ENCODE results near the gene CCDC91.
"Not testable (repeated sequence)": the region's sequence is repeated elsewhere in the genome, so short reads cannot be mapped to it uniquely, and the experiment has no call there.

Gene CCDC91

DNA sequence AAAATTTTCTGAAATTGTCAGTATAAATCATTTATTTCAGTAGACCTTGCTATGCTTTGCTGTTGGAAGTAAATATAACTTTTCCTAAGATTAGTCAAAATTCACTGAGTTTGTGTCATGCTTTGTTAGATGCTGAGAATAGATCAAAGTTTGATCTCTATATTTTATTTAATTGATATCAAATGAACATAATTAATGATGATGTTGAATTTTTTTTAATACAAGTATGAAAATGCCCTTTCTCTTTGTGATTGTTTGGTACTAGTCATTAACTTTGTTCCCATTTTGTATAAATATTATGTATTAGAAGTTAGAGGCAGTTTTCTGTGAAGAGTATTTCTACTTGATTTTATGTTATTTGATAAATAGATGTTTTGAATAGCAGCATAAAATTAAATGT is 45.7 kb downstream of the CCDC91 start:
- DNase-seq: no peak

DNA sequence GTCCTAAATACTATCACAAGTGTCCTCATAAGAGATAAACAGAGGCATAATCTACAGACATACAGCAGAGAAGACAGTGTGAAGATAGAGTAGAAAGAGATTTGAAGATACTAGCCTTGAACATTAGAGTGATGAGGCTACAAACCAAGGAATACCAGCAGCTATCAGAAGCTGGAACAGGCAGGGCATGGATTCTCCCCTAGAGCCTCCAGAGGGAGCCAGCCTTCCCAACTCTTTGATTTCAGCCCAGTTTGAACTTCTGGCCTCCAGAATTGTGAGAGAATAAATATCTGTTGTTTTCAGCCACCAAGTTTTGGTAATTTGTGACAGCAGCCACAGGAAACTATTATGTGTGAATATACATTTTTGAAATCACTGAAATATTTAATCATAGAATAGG is 47.2 kb downstream of the CCDC91 start:
- DNase-seq: no peak

DNA sequence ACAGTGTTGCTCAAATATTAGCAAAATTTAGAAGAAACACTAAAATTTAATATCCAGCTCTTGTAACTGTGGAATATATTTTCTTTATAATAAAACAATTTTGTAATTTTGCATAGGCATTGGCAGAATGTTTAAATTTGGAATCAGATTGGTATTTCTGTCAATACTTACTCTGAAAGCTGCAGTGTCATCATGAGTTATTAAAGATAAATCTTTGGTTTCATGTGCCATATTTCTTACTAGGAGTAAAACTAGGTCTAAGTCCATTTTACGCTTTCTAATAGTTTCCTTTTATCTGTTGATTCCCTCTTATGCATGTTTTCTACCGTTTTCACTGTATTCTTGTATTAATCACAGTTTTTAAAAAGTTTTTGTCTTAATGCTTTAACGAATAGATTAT is 49.7 kb downstream of the CCDC91 start:
- DNase-seq: no peak

DNA sequence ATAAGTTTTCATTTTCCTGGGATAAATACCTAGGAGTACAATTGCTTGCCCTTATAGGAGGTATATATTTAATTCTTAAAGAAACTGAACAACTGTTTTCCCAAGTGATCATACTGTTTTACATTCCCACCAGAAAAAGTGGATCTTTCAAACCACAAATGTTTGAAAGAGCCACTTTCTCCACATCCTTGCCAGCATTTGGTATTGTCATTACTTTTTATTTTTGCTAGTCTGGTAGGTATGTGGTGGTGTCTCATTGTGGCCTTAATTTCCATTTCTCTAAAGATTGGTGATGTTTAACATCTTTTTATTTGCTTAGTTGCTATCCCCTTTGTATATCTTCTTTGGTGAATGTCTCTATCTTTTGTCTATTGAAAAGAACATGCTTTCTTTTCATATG is 50.6 kb downstream of the CCDC91 start:
- DNase-seq: no peak

DNA sequence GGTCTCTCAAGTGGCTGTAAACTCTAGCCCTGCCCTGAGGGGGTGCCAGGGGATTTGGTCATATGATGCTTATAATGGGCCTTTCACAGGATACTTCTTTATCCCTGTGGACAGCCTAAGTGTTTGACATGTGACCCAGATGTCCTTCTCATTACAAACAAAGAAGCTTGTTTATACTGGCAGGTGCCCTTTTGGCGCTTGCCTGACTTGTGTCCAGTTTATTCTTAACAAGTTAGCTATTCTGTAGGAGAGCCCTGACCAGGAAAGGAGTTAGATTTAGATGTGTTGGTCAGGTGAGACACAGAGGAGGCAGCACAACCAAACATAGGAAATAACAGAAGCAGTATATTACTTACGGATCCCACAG is 51.9 kb downstream of the CCDC91 start:
- no peak for DNase-seq

DNA sequence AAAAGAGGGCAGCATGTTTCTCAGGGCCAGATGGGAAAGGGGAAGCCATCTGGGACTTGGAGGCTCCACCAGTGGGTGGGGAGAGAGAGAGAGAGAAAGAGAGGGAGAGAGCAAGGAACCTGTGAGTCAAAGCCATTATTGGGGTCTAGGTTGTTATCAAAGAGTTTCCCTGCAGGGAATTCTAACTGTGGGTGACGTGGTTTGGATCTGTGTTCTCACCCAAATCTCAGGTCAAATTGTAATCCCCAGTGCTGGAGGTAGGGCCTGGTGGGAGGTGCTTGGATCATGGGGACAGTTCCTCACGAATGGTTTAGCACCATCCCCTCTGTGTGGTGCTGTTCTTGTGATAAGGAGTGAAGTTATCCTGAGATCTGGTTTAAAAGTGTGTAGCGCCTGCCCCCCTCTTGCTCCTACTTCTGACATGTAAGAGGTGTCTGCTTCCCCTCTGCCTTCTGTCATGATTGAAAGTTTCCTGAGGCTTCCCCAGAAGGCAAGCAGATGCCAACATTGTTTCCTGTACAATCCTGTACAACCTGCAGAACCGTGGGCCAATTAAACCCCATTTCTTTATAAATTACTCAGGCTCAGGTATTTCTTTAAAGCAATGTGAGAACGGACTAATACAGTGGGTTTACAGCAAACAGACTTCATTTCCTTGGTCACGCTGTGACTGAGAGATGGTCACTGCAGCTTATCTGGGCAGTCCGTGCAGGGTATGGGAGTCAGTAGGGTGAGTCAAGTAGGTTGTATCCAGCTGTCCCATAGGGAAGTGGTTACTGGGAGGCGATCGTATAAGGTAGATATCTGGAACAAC is 52.4 kb downstream of the CCDC91 start:
- no peak for DNase-seq

DNA sequence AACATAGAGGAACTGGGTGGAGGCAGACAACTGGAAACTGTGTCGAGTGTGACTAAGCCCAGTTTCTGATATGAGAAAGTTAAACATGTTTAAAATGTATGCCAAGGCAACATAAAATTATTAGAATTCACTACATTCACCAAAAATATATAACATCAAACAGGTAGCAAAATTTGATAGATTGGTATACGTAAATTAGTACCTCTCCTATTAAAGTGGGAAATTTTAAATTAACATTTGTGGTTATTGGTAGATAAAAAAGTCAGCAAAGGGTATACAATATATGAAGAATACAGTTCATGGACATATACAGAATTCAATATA is 53.0 kb downstream of the CCDC91 start:
- no peak for DNase-seq

DNA sequence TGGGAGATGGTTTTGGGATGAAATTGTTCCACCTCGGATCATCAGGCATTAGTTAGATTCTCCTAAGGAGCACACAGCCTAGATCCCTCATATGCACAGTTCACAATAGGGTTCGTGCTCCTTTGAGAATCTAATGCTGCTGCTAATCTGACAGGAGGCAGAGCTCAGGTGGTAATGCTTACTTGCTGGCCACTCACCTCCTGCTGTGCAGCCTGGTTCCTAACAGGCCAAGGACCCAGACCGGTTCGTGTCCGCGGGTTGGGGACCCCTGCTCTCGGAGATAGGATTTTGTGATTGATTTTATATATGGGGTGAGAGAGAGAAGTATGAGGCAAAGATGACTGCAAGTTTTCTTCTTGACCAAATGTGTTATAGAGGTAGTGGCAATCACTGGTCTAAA is 57.5 kb downstream of the CCDC91 start:
- no peak for DNase-seq

DNA sequence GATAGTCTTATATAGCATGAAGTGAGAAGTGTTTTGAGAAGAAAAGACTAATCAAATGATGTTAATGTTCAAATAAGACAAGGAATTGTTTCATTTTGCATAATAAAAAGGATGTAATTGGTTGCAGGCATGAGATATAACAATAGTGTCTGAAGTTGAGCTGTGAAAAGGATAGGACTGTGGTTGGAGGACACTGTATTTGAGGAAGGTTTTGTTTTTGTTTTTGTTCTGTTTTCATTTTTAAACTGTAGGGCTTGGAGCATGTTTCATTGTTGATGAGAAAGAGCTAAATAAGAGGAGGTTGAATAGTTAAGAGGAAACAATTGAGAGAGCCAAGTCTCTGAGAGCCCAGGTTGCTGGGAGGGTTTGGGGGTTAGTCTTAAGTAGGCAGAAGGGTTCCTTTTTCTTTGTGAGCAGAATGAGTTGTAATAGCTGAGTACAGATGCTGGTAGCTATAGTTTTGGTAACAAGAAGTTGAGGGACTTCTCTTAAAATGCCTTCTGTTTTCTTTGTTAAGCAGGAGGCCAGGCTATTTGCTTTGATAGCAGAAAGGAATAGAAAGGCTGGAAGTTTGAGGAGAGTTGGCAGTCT is 58.4 kb downstream of the CCDC91 start:
- no peak for DNase-seq

DNA sequence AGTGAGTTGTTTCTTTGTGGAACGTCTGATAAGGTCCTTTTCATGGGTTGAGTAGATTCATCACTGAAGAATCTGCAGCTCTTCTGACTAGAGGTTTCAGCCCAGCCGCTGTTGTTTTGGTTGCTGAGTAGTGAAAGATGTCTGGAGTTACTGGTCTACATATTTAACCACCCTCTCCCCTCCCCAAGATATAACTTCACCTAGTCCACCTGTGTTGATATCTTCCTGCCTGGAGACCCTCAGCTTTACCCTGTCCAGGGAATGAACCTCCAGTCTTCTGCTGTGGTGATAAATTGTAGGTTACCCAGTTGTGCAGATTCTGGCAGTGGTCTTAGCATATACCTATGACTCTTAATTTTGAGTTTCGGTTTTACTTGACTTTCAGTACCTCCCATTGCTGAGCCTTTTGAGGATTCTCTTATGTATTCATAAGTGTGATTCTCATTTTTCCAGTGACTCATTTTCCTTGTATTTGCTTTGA is 62.9 kb downstream of the CCDC91 start:
- no peak for DNase-seq

DNA sequence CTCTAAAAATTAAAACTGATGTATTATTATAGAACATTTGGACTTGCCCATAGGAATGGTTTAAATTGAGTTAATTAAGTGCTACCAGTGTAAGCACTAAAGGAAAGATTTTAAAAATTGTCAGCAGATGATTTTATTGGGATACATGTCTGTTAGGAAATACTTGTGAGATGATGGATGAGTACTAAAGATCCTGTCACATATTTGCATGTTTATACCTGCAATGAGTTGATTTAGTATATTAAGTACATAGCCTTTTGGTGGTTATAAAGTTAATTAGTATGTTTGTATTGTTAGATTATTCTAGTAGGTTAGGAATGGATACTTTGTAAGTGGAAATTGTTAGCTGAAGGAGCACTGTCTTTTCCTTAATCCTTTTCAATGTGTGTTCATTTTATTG is 67.2 kb downstream of the CCDC91 start:
- no peak for DNase-seq

DNA sequence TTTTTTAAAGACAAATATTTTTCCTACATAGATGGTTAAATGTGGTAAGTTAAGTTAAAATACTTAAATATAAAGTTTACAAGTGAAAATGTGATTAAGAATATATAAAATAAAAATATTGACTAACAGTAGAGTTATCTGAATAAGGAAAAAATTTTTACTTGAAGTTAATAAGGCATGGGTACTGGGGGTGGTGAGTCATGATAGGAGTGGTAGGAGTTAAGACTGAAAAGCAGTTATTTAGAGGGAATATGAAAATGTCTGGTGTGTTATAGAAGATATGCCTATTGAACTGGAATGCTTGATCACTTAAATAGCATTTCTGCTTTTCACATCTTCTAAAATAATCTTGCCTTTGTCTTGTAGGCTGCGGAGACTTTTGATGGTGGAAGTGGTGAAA is 68.7 kb downstream of the CCDC91 start:
- no peak for DNase-seq

DNA sequence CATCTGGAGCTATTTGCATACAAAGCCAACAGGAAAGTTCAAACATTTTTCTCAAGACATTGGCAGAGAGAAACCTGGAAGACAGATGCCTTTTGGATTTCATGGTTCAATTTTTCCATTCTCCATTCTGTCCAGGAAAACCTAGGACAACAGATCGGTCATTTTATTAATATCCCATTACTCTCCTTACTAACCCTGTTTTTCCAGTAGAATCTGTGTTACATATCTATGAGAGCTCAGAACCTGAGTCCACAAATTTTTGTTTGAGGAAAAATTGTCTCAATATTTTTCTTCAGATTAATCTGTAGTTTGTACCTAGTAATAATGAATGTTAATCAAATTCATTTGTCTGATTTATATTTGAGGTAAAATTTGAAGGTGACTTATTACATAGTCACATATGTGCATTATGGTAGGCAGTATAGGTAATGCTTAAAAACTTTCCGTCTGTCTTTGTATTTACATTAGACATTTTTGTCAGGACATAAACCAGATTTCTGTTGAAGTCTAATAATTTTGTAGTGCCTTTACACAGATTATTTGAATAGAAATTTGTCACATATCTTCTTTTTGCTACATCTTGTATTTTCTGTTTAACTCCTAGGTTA is 75.3 kb downstream of the CCDC91 start:
- DNase-seq: no peak

DNA sequence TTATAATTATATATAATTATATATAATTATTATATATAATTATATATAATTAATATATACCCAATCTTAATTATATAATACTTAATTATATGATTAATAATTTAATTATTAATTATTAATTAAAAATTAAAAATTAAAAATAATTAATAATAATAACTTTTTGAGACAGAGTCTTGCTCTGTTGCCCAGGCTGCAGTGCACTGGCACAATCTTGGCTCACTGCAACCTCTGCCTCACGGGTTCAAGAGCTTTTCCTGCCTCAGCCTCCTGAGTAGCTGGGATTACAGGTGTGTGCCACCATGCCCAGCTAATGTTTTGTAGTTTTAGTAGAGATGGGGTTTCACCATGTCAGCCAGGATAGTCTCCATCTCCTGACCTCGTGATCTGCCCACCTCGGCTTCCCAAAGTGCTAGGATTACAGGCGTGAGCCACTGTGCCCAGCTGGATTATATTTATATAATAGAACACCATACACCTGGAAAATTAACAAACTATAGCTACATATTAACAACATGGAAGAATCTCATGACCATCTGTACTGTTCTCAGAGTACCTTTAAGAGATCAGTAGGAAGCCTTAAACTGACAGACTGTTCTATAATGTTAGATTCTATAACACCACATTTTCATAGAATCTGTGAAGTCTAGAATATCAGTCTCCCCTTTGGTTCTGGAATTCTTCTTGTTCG is 77.8 kb downstream of the CCDC91 start:
- not testable (repeated sequence) for DNase-seq

DNA sequence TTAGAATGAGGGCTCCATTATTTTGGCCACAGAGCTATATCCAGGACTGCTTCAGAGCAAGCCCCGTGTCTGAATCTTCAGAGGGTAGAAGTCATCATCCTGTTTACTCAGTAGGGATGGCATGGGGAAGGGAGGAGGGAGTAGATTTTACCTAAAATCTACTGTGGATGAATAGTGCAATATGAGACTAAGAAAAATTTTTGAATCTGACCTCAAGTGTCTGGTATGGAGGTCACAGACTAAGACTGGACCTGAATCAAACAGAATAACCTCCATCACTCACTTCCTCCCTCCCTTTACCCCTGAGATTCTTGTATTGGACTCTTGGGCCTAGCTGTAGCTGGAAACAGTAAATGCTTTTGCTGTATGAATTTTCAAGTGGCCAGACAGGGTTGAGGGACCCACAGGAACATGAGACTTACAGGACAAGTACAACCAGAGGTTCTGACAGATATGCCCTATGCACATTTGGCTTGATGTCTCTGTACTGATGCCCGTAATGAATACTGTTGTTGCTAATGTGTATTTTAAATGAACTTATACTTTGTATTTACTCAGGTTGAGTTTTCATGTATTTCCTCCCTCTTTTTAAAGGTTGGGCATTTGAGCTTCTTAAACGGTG is 78.5 kb downstream of the CCDC91 start:
- no peak for DNase-seq

DNA sequence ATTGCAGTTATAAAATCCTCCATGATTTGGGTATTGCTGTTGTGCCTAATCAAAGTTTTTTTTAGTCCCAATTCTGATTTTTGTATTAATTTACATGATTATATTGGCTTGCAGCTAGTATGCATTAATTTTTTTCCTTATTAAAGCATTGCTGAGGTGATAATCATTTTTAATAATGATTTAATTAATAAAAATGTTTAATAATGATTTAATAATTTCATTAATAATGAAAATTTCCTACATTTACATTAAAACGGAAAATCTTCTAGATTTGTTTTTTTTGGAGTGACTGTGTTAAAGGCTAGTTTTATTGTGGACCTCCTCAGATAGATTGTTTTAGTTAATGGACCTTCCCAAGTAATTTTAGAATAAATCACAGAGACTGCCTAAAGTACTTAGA is 79.6 kb downstream of the CCDC91 start:
- no peak for DNase-seq

DNA sequence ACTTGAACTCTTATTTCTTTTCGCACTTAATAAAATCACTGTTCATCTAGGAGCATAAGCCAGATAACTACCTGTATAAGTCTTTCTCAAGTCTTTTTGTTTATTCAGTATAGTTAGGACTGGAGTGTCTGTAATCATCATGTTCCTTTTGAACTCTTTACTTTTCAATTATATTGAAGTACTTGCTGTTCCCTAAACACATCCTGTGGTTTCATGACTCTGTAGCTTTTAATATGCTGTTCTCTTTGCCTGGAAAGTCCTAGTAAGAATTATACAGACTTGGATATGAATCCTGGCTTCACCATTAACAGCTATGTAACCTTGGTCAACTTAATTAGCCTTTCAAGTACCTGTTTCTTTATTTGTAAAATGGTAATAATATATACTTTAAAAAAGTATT is 88.2 kb downstream of the CCDC91 start:
- DNase-seq: no peak

DNA sequence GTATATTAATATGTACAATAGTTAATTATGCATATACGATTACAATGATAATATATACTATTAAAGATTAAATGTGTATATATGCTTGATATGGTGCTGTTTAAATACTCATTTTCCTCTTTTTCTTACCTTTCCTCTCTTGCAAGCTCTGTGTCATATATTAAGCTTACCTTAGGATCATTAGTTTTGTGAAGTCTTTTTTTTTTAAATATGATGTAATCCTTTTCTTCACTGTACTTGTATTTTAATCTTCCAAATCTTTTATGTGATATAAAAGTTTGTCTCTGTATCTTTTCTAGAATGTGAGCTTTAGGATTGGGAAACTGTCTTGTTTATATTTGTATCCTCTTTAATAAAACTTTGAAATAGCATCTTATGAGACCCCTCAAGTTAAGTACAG is 88.7 kb downstream of the CCDC91 start:
- no peak for DNase-seq

DNA sequence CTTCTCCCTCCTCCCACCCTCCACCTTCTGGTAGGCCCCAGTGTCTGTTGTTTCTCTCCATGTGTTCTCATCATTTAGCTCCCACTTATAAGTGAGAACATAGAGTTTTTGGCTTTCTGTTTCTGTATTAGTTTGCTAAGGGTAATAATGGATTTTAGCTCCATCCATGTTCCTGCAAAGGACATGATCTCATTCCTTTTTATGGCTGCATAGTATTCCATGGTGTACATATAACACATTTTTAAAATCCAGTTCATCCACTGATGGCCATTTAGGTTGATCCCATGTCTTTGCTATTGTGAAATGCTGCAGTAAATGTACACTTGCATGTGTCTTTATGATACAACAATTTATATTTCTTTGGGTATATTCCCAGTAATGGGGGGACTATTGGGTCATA is 96.1 kb downstream of the CCDC91 start:
- no peak for DNase-seq

DNA sequence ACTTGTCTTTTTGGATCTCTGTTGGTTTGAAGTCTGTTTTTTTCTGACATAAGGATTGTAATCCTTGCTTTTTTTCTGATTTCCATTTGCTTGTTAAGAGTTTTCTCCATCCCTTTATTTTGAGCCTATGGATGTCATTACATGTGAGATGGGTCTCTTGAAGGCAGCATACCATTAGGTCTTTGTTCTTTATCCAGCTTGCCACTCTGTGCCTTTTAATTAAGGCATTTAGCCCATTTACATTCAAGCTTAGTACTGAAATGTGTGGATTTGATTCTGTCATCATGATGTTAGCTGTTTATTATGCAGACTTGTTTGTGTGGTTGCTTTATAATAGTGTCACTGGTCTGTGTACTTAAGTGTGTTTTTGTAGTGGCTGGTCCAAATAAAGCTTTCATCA is 100.0 kb downstream of the CCDC91 start:
- DNase-seq: no peak

DNA sequence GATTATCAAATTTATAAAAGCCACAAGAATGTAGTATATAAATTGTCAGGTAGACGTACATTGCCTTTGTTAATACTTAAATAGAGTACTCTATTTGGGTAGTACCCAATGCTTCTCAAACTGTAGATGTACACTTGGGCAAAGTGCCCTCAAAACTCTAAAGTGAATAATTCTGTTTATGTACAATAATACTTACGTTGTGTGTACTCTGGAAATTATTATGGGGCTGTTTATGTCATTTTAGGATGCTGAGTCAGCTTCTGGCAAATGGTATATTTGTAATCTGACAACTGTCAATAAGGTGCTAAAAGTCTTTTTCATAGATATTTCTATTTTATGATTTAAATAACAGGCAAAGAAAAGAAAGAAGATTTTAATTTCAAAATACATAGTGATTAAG is 102.4 kb downstream of the CCDC91 start:
- DNase-seq: no peak

DNA sequence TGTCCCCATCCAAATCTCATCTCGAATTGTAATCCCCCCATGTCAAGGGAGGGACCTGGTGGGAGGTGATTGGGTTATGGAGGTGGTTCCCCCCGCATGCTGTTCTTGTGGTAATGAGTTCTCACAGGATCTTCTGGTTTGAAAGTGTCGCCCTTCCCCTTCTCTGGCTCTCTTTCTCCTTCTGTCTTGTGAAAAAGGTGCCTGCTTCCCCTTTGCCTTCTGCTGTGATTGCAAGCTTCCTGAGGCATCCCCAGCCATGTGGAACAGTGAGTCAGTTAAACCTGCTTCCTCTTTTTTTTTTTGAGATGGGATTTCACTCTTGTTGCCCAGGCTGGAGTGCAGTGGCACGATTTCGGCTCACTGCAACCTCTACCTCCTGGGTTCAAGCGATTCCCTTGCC is 104.0 kb downstream of the CCDC91 start:
- DNase-seq: no peak

DNA sequence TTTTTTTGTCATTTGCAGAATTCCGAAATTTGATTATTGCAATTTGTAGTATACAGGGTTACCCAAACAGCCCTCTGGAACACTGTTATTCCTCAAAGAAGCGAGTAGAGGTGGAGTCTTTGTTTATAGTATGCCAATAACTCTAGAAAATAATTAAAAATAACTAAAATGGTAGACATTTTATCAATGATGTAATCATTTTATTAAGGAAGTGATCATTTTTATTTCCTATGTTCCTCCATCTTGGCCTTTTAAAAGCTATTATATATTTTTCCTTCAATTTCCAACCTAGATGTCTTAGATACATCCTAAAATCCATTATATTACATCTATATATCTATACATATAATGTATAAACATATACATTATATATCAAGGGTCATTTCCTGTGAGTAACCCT is 106.0 kb downstream of the CCDC91 start:
- DNase-seq: no peak

DNA sequence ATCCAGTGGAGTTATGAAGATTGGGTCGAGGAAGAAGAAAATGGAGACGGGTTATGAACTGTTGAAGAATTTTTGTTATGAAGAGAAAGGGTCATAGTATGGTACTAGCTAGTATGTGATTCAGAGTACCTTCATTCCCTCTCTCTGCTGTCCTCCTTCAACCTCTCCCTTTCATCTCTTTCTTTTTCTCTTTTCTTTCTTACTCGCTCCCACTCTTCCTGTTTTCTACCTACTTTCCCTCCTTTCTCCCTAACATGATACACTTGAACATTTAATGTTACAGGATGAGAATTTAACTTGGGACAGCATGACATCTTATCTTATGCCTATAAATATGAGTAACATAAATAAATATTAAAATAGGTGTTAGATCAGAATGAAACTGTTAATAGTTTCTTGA is 112.9 kb downstream of the CCDC91 start:
- DNase-seq: no peak

Data from NCI-H345 (cell line).